ENCODE measurements around the gene CLEC16A. TPM values are rescaled to one million over a fixed set of nuclear protein-coding genes. Genes with fewer than 3 reads are reported as not detected.

The CLEC16A gene
- total RNA-seq, 1 donor from 2014 or later, result 58.1 TPM

- no peak for DNase-seq (ENCODE audit: low spot score)
- no peak for TF ChIP-seq CTCF (IDR thresholded peaks at IDR 0.05; ENCODE audit: unreplicated experiment)
- peaks cover 35% of the 10 kb centered on the region for H3K36me3 Mint-ChIP-seq (ENCODE audit: low read depth, unreplicated experiment)
- no peak overlapping the region for H3K4me3 Mint-ChIP-seq (ENCODE audit: unreplicated experiment)
- H3K4me1 Mint-ChIP-seq (ENCODE audit: unreplicated experiment), result peaks cover 15% of the 10 kb centered on the region
- no peaks in the 10 kb centered on the region for H3K9me3 Mint-ChIP-seq (ENCODE audit: unreplicated experiment)
- peaks cover 4% of the 10 kb centered on the region for H3K27me3 Mint-ChIP-seq (ENCODE audit: unreplicated experiment)
- no peak overlapping the region for H3K27ac Mint-ChIP-seq (ENCODE audit: unreplicated experiment)
These were observed 116.5 kb downstream of the CLEC16A start for GRCh38 chr16:11060842-11061241.

GRCh38 chr16:11061629-11062270 lies 117.4 kb downstream of the CLEC16A start:
- no peak for TF ChIP-seq CTCF (IDR thresholded peaks at IDR 0.05; ENCODE audit: unreplicated experiment)
- no peak overlapping the region for H3K4me3 Mint-ChIP-seq (ENCODE audit: unreplicated experiment)
- H3K27me3 Mint-ChIP-seq (ENCODE audit: unreplicated experiment), result peaks cover 7% of the 10 kb centered on the region

GRCh38 chr16:11063448-11064201 lies 119.3 kb downstream of the CLEC16A start:
- peaks cover 15% of the 10 kb centered on the region for H3K4me1 Mint-ChIP-seq (ENCODE audit: unreplicated experiment)
- DNase-seq (ENCODE audit: low spot score), result no peak
- H3K36me3 Mint-ChIP-seq (ENCODE audit: low read depth, unreplicated experiment), result peaks cover 40% of the 10 kb centered on the region
- no peaks in the 10 kb centered on the region for H3K9me3 Mint-ChIP-seq (ENCODE audit: unreplicated experiment)
- H3K4me3 Mint-ChIP-seq (ENCODE audit: unreplicated experiment), result no peak overlapping the region
- peaks cover 7% of the 10 kb centered on the region for H3K27me3 Mint-ChIP-seq (ENCODE audit: unreplicated experiment)
- H3K27ac Mint-ChIP-seq (ENCODE audit: unreplicated experiment), result no peak overlapping the region
- TF ChIP-seq CTCF (IDR thresholded peaks at IDR 0.05; ENCODE audit: unreplicated experiment), result no peak

More at GRCh38 chr16:11061629-11062270, 117.4 kb downstream of the CLEC16A start:
- Mint-ChIP-seq H3K4me1 (ENCODE audit: unreplicated experiment) (peaks cover 15% of the 10 kb centered on the region), H3K27ac (ENCODE audit: unreplicated experiment) (no peak overlapping the region), H3K36me3 (ENCODE audit: low read depth, unreplicated experiment) (peaks cover 38% of the 10 kb centered on the region), H3K9me3 (ENCODE audit: unreplicated experiment) (no peaks in the 10 kb centered on the region)
- no peak for DNase-seq (ENCODE audit: low spot score)

GRCh38 chr16:11064202-11064540 lies 119.8 kb downstream of the CLEC16A start:
- peaks cover 15% of the 10 kb centered on the region for H3K4me1 Mint-ChIP-seq (ENCODE audit: unreplicated experiment)
- H3K27ac Mint-ChIP-seq (ENCODE audit: unreplicated experiment), result no peak overlapping the region
- peaks cover 7% of the 10 kb centered on the region for H3K27me3 Mint-ChIP-seq (ENCODE audit: unreplicated experiment)
- no peak overlapping the region for H3K4me3 Mint-ChIP-seq (ENCODE audit: unreplicated experiment)
- peaks cover 35% of the 10 kb centered on the region for H3K36me3 Mint-ChIP-seq (ENCODE audit: low read depth, unreplicated experiment)
- no peak for TF ChIP-seq CTCF (IDR thresholded peaks at IDR 0.05; ENCODE audit: unreplicated experiment)
- H3K9me3 Mint-ChIP-seq (ENCODE audit: unreplicated experiment), result no peaks in the 10 kb centered on the region
- no peak for DNase-seq (ENCODE audit: low spot score)

GRCh38 chr16:11064851-11065250 lies 120.5 kb downstream of the CLEC16A start:
- Mint-ChIP-seq H3K27me3 (ENCODE audit: unreplicated experiment) (peaks cover 7% of the 10 kb centered on the region), H3K4me1 (ENCODE audit: unreplicated experiment) (peaks cover 15% of the 10 kb centered on the region), H3K27ac (ENCODE audit: unreplicated experiment) (no peak overlapping the region), H3K4me3 (ENCODE audit: unreplicated experiment) (no peak overlapping the region), H3K9me3 (ENCODE audit: unreplicated experiment) (no peaks in the 10 kb centered on the region), H3K36me3 (ENCODE audit: low read depth, unreplicated experiment) (peaks cover 35% of the 10 kb centered on the region)
- DNase-seq (ENCODE audit: low spot score), result no peak
- no peak for TF ChIP-seq CTCF (IDR thresholded peaks at IDR 0.05; ENCODE audit: unreplicated experiment)
